B cell (primary cell): ENCODE results near the gene RP9. TPM values are rescaled to one million over a fixed set of nuclear protein-coding genes. Genes with fewer than 3 reads are reported as not detected.

Experiments
- ATAC-seq: fragments of 200-7000 bp; cut with Tn5 transposase; one replicate; pipeline ENCODE4 v1.10.0; 2021; ENCODE audit warnings: low read depth, mild to moderate bottlenecking, moderate number of reproducible peaks, moderate library complexity
- CTCF ChIA-PET: fragments of 350-600 bp; sonication (Branson Sonifier 250); formaldehyde crosslinking; loops from one replicate; lab custom pipeline; 2021; ENCODE audit warnings: antibody characterized with exemption, inconsistent platforms; lab: Charles Lee
- POLR2A ChIA-PET: fragments of 350-600 bp; sonication (Branson Sonifier 250); formaldehyde crosslinking; loops from one replicate; lab custom pipeline; 2021; ENCODE audit warnings: antibody characterized with exemption; lab: Charles Lee
- DNase-seq: peaks from one replicate; pipeline ENCODE4 v3.0.0; 2013
- H2AFZ ChIP-seq: 2 replicates; pipeline ENCODE4 v1.6.1; 2012; ENCODE audit warnings: mild to moderate bottlenecking, low read depth, low read length; ENCODE audit not compliant: insufficient read depth, poor library complexity, severe bottlenecking
- H3K27ac ChIP-seq, 2 donors: 1 replicate in 1 of 2; 2 replicates in 1 of 2; pipeline ENCODE4 v1.5.1; 2012 to 2013; ENCODE audit warnings: low read length in 2 of 2, mild to moderate bottlenecking in 2 of 2, moderate library complexity in 1 of 2
- H3K27me3 ChIP-seq, 4 experiments: fragments of 200-600 bp in 1 of 4; sonication (generic) in 1 of 4; replicated peaks in 1 of 4; 1 replicate in 2 of 4; 2 replicates in 2 of 4; pipeline versions ENCODE4 v1.6.1 to v1.7.0; 2013 to 2016; ENCODE audit warnings: low read length in 3 of 4, mild to moderate bottlenecking in 2 of 4, mixed read lengths in 1 of 4, moderate library complexity in 1 of 4; ENCODE audit not compliant: insufficient read depth in 4 of 4, control insufficient read depth in 3 of 4; ENCODE audit errors: control extremely low read depth in 1 of 4
- H3K36me3 ChIP-seq, 2 experiments: replicated peaks in 1 of 2; 1 replicate in 1 of 2; 2 replicates in 1 of 2; pipeline versions ENCODE4 v1.6.1 to v1.7.1; 2013; ENCODE audit warnings: low read length in 1 of 2; ENCODE audit not compliant: insufficient read depth in 2 of 2, control insufficient read depth in 1 of 2; ENCODE audit errors: control extremely low read depth in 1 of 2, extremely low read depth in 1 of 2
- H3K4me1 ChIP-seq, 2 donors: fragments of 200-600 bp in 1 of 2; sonication (generic) in 1 of 2; 1 replicate in 1 of 2; 2 replicates in 1 of 2; pipeline versions ENCODE4 v1.5.1 to v1.6.1; 2013 to 2017; ENCODE audit warnings: low read length in 2 of 2; ENCODE audit not compliant: control insufficient read depth in 2 of 2, insufficient read depth in 2 of 2
- H3K4me2 ChIP-seq: replicated peaks from 2 replicates; pipeline ENCODE3; 2012; ENCODE audit warnings: mild to moderate bottlenecking, low read depth, low read length; ENCODE audit not compliant: poor library complexity, severe bottlenecking
- H3K4me3 ChIP-seq, 5 experiments: fragments of 200-600 bp in 1 of 5; sonication (generic) in 1 of 5; 1 replicate in 3 of 5; 2 replicates in 2 of 5; pipeline versions ENCODE4 v1.5.1 to v1.7.0; 2011 to 2016; ENCODE audit warnings: low read length in 4 of 5, mild to moderate bottlenecking in 4 of 5, low read depth in 2 of 5, control low read depth in 1 of 5, moderate library complexity in 1 of 5; ENCODE audit not compliant: insufficient read depth in 1 of 5; ENCODE audit errors: control extremely low read depth in 1 of 5, extremely low read depth in 1 of 5
- H3K79me2 ChIP-seq: fragments of 200-600 bp; sonication (generic); one replicate; pipeline ENCODE4 v1.6.0; 2016; ENCODE audit warnings: low read length; ENCODE audit not compliant: control insufficient read depth, insufficient read depth
- H3K9ac ChIP-seq: fragments of 200-600 bp; sonication (generic); 2 replicates; pipeline ENCODE4 v1.6.1; 2017; ENCODE audit warnings: mild to moderate bottlenecking, low read length, moderate library complexity
- H3K9me3 ChIP-seq, 3 donors: one replicate each; pipeline versions ENCODE4 v1.6.1 to v1.7.1; 2013; ENCODE audit warnings: low read length in 2 of 3; ENCODE audit not compliant: control insufficient read depth in 2 of 3, insufficient read depth in 1 of 3; ENCODE audit errors: control extremely low read depth in 1 of 3
- H4K20me1 ChIP-seq: 2 replicates; pipeline ENCODE4 v1.6.0; 2012; ENCODE audit warnings: mild to moderate bottlenecking, low read length; ENCODE audit not compliant: insufficient read depth, control insufficient read depth, poor library complexity, severe bottlenecking
- H3K27ac Mint-ChIP-seq: one replicate; pipeline ENCODE4 v1.8.0; 2021; ENCODE audit warnings: mixed read lengths
- H3K27me3 Mint-ChIP-seq: one replicate; pipeline ENCODE4 v1.8.0; 2021; ENCODE audit warnings: mixed read lengths
- H3K4me1 Mint-ChIP-seq: one replicate; pipeline ENCODE4 v1.8.0; 2021; ENCODE audit warnings: mixed read lengths
- H3K4me3 Mint-ChIP-seq: one replicate; pipeline ENCODE4 v1.8.0; 2021; ENCODE audit warnings: mixed read lengths
- H3K9me3 Mint-ChIP-seq: one replicate; pipeline ENCODE4 v1.8.0; 2022; ENCODE audit warnings: mixed read lengths; ENCODE audit not compliant: insufficient read depth
- CTCF ChIP-seq: fragments of 200-600 bp; IDR thresholded peaks from one replicate; pipeline ENCODE4 v1.8.0; 2022; ENCODE audit warnings: antibody characterized with exemption, mild to moderate bottlenecking
- EZH2 ChIP-seq: IDR thresholded peaks from 2 replicates; pipeline ENCODE4 v1.6.1; 2012; ENCODE audit warnings: borderline replicate concordance, low read depth, mild to moderate bottlenecking, moderate library complexity, low read length; ENCODE audit not compliant: insufficient read depth, poor library complexity, severe bottlenecking
- WGBS: methylation state at CpG from one replicate; pipeline ENCODE4 v1.1.5; 2013; ENCODE audit warnings: missing lambda C conversion rate; ENCODE audit not compliant: insufficient coverage; 5-methylcytosine and 5-hydroxymethylcytosine counted together
- intact Hi-C: fragments of 100-400 bp; cut with micrococcal nuclease; formaldehyde crosslinking; loops from one replicate; pipeline ENCODE4 v1.10.0; 2022
- polyA plus RNA-seq: library from polyadenylated mRNA; depleted of rRNA; stranded (reverse); fragments of >200 nt; gene quantifications from 2 replicates; pipeline ENCODE4 v1.2.3, GENCODE V29; 2012
- total RNA-seq, 2 donors: library from RNA; stranded (reverse); fragments of 120-200 nt in 1 of 2; gene quantifications; 1 replicate in 1 of 2; 2 replicates in 1 of 2; pipeline versions ENCODE4 v1.2.3 to v1.2.4, GENCODE V29; 2013 to 2022

The RP9 gene
- total and polyA plus RNA-seq, 2 donors (not counting 1 experiment from before 2014, with no cell fraction given) = 23.0 to 69.4 TPM

GRCh38 chr7:33070831-33071230, 38.4 kb downstream of the RP9 start:
- Histone ChIP-seq H3K4me3 (no peak overlapping the region), H3K27me3 (peaks cover 0 to 5% (median 0%) of the 10 kb centered on the region in 4 experiments), H2AFZ (no peak overlapping the region), H3K9ac (no peak overlapping the region), H3K79me2 (no peaks in the 10 kb centered on the region), H3K36me3 (no peaks in the 10 kb centered on the region), H4K20me1 (no peaks in the 10 kb centered on the region), H3K4me1 (no peaks in the 10 kb centered on the region), H3K27ac (no peak overlapping the region), H3K9me3 (peaks cover 0 to 29% (median 28%) of the 10 kb centered on the region in 3 donors), H3K4me2 (no peak overlapping the region)
- Mint-ChIP-seq H3K9me3 (peaks cover 9% of the 10 kb centered on the region), H3K4me3 (no peak overlapping the region), H3K27ac (no peak overlapping the region), H3K27me3 (peaks cover 26% of the 10 kb centered on the region), H3K4me1 (no peaks in the 10 kb centered on the region)
- ChIA-PET CTCF (no interaction called here), POLR2A (no interaction called here)
- no peak for TF ChIP-seq CTCF
- no peak for TF ChIP-seq EZH2
- DNase-seq (no peak), ATAC-seq (no peak)
- WGBS = 88% methylated on average over 6 of the region's 6 CpGs
- intact Hi-C loops = no loop called here

- no peaks in the 10 kb centered on the region for H4K20me1 ChIP-seq
- peaks cover 0 to 5% (median 0%) of the 10 kb centered on the region in 4 experiments for H3K27me3 ChIP-seq
- H3K27ac ChIP-seq = no peak overlapping the region
- no peak overlapping the region for H3K4me2 ChIP-seq
- ATAC-seq (no peak), DNase-seq (peak; percentile 13)
- Mint-ChIP-seq H3K9me3 (peaks cover 11% of the 10 kb centered on the region), H3K4me1 (no peaks in the 10 kb centered on the region), H3K4me3 (no peak overlapping the region), H3K27ac (no peak overlapping the region), H3K27me3 (peaks cover 24% of the 10 kb centered on the region)
- TF ChIP-seq EZH2 (no peak), CTCF (no peak)
- H3K9ac ChIP-seq = no peak overlapping the region
- intact Hi-C loops = no loop called here
- peaks cover 0 to 31% (median 28%) of the 10 kb centered on the region in 3 donors for H3K9me3 ChIP-seq
- ChIA-PET POLR2A (no interaction called here), CTCF (no interaction called here)
- no peaks in the 10 kb centered on the region for H3K79me2 ChIP-seq
- no peak overlapping the region for H3K4me3 ChIP-seq
- no peak overlapping the region for H2AFZ ChIP-seq
- no peaks in the 10 kb centered on the region for H3K36me3 ChIP-seq
- 95% methylated on average over 2 of the region's 2 CpGs for WGBS
- H3K4me1 ChIP-seq = no peaks in the 10 kb centered on the region
Measured at GRCh38 chr7:33070277-33070676, 38.9 kb downstream of the RP9 start.
